BE2C (cell line): ENCODE measurements around the gene CEACAM19.

Experiments
- DNase-seq: peaks from one replicate; pipeline ENCODE4 v3.0.0-alpha.2; 2020
- H3K27me3 ChIP-seq: fragments of 250-450 bp; sonication (Bioruptor Pico); 2 replicates; pipeline ENCODE4 v1.5.1; 2020; ENCODE audit warnings: mild to moderate bottlenecking
- H3K36me3 ChIP-seq: fragments of 250-450 bp; sonication (Bioruptor Pico); 2 replicates; pipeline ENCODE4 v1.5.1; 2020; ENCODE audit warnings: mild to moderate bottlenecking
- H3K4me1 ChIP-seq: fragments of 250-450 bp; sonication (Bioruptor Pico); 2 replicates; pipeline ENCODE4 v1.5.1; 2020
- H3K4me3 ChIP-seq: 2 replicates; pipeline ENCODE4 v1.5.1; 2011; ENCODE audit warnings: low read depth, low read length
- H3K9me3 ChIP-seq: fragments of 250-450 bp; sonication (Bioruptor Pico); 2 replicates; pipeline ENCODE4 v1.5.1; 2020
- TF ChIP-seq, protein P1 (sequence below): IDR thresholded peaks from 2 replicates; pipeline ENCODE4 v1.5.1; 2012; ENCODE audit warnings: mild to moderate bottlenecking, low read depth, low read length

The CEACAM19 gene

GRCh38 chr19:44698492-44699201, 27.4 kb downstream of the CEACAM19 start, which contains the start of gene CEACAM16:
Gene CEACAM16, plus strand, starts transcription at chr19:44699151. Its CDS starts 2,306 bp downstream, at chr19:44701457.
- TF ChIP-seq, protein P1, sequence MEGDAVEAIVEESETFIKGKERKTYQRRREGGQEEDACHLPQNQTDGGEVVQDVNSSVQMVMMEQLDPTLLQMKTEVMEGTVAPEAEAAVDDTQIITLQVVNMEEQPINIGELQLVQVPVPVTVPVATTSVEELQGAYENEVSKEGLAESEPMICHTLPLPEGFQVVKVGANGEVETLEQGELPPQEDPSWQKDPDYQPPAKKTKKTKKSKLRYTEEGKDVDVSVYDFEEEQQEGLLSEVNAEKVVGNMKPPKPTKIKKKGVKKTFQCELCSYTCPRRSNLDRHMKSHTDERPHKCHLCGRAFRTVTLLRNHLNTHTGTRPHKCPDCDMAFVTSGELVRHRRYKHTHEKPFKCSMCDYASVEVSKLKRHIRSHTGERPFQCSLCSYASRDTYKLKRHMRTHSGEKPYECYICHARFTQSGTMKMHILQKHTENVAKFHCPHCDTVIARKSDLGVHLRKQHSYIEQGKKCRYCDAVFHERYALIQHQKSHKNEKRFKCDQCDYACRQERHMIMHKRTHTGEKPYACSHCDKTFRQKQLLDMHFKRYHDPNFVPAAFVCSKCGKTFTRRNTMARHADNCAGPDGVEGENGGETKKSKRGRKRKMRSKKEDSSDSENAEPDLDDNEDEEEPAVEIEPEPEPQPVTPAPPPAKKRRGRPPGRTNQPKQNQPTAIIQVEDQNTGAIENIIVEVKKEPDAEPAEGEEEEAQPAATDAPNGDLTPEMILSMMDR = no peak
- Histone ChIP-seq H3K4me3 (no peak within 1 kb of the TSS), H3K9me3 (no peaks in the 10 kb centered on the region), H3K36me3 (no peaks in the 10 kb centered on the region), H3K4me1 (no peaks in the 10 kb centered on the region), H3K27me3 (no peaks in the 10 kb centered on the region)
- no peak for DNase-seq

DNA sequence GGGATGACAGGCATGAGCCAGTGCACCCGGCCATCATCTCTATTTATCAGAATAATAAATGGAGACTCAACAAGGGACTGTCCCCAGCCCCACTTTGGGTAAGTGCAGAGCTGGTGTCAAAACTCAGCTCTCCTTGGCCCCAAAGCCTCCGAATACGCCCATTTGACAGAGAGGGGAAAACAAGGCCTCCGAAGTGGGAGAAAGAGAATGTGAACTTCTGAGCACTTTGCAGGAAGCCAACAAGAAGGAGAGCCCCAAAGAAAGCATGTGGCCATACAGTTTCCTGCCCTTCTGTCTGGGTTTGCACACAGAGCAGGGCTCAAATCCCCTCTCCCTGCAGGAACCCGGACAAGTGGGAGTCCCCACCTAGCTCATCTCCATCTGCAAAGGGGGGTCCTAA, 29.3 kb downstream of the CEACAM19 start:
- Histone ChIP-seq H3K27me3 (no peaks in the 10 kb centered on the region), H3K36me3 (no peaks in the 10 kb centered on the region), H3K4me1 (no peaks in the 10 kb centered on the region), H3K9me3 (no peaks in the 10 kb centered on the region), H3K4me3 (no peak overlapping the region)
- TF ChIP-seq, protein P1 = no peak
- DNase-seq = no peak

DNA sequence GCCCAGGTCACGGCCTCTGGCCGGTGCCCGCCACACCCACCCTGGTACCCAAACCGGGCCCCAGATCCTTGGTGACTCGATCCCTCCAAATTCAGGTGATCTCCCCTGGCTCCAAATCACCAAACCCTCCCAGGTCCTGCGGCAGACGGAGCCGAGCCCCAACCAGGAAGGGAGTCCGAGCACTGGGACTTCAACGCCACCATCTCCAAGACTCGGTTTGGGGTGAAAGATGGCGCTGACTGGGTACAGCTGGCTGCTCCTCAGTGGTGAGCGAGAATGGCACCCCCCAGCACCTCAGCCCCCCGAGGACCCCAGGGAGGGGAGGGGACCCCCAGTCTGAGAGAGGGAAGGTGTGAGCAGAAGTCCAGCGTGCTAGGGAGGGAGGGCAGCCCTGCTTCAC, 29.9 kb downstream of the CEACAM19 start:
- no peak overlapping the region for H3K4me3 ChIP-seq
- TF ChIP-seq, protein P1 = no peak
- no peaks in the 10 kb centered on the region for H3K36me3 ChIP-seq
- H3K27me3 ChIP-seq = no peaks in the 10 kb centered on the region
- DNase-seq = no peak
- no peaks in the 10 kb centered on the region for H3K4me1 ChIP-seq
- no peaks in the 10 kb centered on the region for H3K9me3 ChIP-seq

GRCh38 chr19:44702551-44703176, 31.4 kb downstream of the CEACAM19 start:
- TF ChIP-seq, protein P1 = no peak
- no peaks in the 10 kb centered on the region for H3K9me3 ChIP-seq
- DNase-seq = no peak
- no peaks in the 10 kb centered on the region for H3K27me3 ChIP-seq
- no peaks in the 10 kb centered on the region for H3K36me3 ChIP-seq
- H3K4me3 ChIP-seq = no peak overlapping the region
- no peaks in the 10 kb centered on the region for H3K4me1 ChIP-seq

GRCh38 chr19:44703336-44704078, 32.2 kb downstream of the CEACAM19 start:
- TF ChIP-seq, protein P1 = no peak
- Histone ChIP-seq H3K4me1 (no peaks in the 10 kb centered on the region), H3K9me3 (no peaks in the 10 kb centered on the region), H3K27me3 (no peaks in the 10 kb centered on the region), H3K36me3 (no peaks in the 10 kb centered on the region), H3K4me3 (no peak overlapping the region)
- DNase-seq = no peak
